Measurements from ENCODE around the gene SERPINB2. TPM values are rescaled to one million over a fixed set of nuclear protein-coding genes. Genes with fewer than 3 reads are reported as not detected.
"Not testable (repeated sequence)": the region's sequence is repeated elsewhere in the genome, so short reads cannot be mapped to it uniquely, and the experiment has no call there.

The SERPINB2 gene
- total RNA-seq, 1 experiment from 2014 or later, result not detected

GRCh38 chr18:63909870-63910269, 22.4 kb downstream of the SERPINB2 start:
- no peak for DNase-seq (ENCODE audit: low read depth, low spot score)
- in situ Hi-C loops (cut with HindIII; ENCODE audit: low pct_unique_long_range_greater_than_20kb, low sequenced_read_pairs), result no loop called here

- DNase-seq (ENCODE audit: low read depth, low spot score), result no peak
- in situ Hi-C loops (cut with HindIII; ENCODE audit: low pct_unique_long_range_greater_than_20kb, low sequenced_read_pairs), result no loop called here
Measured at GRCh38 chr18:63917817-63918216, 30.3 kb downstream of the SERPINB2 start.

- in situ Hi-C loops (cut with HindIII; ENCODE audit: low pct_unique_long_range_greater_than_20kb, low sequenced_read_pairs), result no loop called here
- no peak for DNase-seq (ENCODE audit: low read depth, low spot score)
Measured at GRCh38 chr18:63922049-63922448, 34.5 kb downstream of the SERPINB2 start.

- in situ Hi-C loops (cut with HindIII; ENCODE audit: low pct_unique_long_range_greater_than_20kb, low sequenced_read_pairs), result no loop called here
Measured at GRCh38 chr18:63924551-63924950, 37.0 kb downstream of the SERPINB2 start.

GRCh38 chr18:63928331-63928730, 40.8 kb downstream of the SERPINB2 start:
- in situ Hi-C loops (cut with HindIII; ENCODE audit: low pct_unique_long_range_greater_than_20kb, low sequenced_read_pairs), result no loop called here

More at GRCh38 chr18:63924551-63924950, 37.0 kb downstream of the SERPINB2 start:
- DNase-seq (ENCODE audit: low read depth, low spot score), result no peak

GRCh38 chr18:63929369-63929768, 41.9 kb downstream of the SERPINB2 start:
- in situ Hi-C loops (cut with HindIII; ENCODE audit: low pct_unique_long_range_greater_than_20kb, low sequenced_read_pairs); DNase-seq (ENCODE audit: low read depth, low spot score): not testable (repeated sequence)

More at GRCh38 chr18:63928331-63928730, 40.8 kb downstream of the SERPINB2 start:
- DNase-seq (ENCODE audit: low read depth, low spot score), result no peak

- DNase-seq (ENCODE audit: low read depth, low spot score), result no peak
- in situ Hi-C loops (cut with HindIII; ENCODE audit: low pct_unique_long_range_greater_than_20kb, low sequenced_read_pairs), result no loop called here
Measured at GRCh38 chr18:63930773-63931354, 43.4 kb downstream of the SERPINB2 start.

- DNase-seq (ENCODE audit: low read depth, low spot score), result peak; percentile 77
- in situ Hi-C loops (cut with HindIII; ENCODE audit: low pct_unique_long_range_greater_than_20kb, low sequenced_read_pairs), result no loop called here
Measured at GRCh38 chr18:63936156-63936931, 48.8 kb downstream of the SERPINB2 start.

- no peak for DNase-seq (ENCODE audit: low read depth, low spot score)
- in situ Hi-C loops (cut with HindIII; ENCODE audit: low pct_unique_long_range_greater_than_20kb, low sequenced_read_pairs), result no loop called here
Measured at GRCh38 chr18:63936932-63937393, 49.5 kb downstream of the SERPINB2 start.

- DNase-seq (ENCODE audit: low read depth, low spot score), result no peak
- in situ Hi-C loops (cut with HindIII; ENCODE audit: low pct_unique_long_range_greater_than_20kb, low sequenced_read_pairs), result no loop called here
Measured at GRCh38 chr18:63940008-63940407, 52.5 kb downstream of the SERPINB2 start.

GRCh38 chr18:63940543-63941050, 53.1 kb downstream of the SERPINB2 start:
- DNase-seq (ENCODE audit: low read depth, low spot score); in situ Hi-C loops (cut with HindIII; ENCODE audit: low pct_unique_long_range_greater_than_20kb, low sequenced_read_pairs): not testable (repeated sequence)

- in situ Hi-C loops (cut with HindIII; ENCODE audit: low pct_unique_long_range_greater_than_20kb, low sequenced_read_pairs), result no loop called here
- DNase-seq (ENCODE audit: low read depth, low spot score), result no peak
Measured at GRCh38 chr18:63947051-63947790, 59.7 kb downstream of the SERPINB2 start.

GRCh38 chr18:63949068-63949737, 61.7 kb downstream of the SERPINB2 start, which contains the start of gene HMSD:
TSS of gene HMSD (plus strand) at chr18:63949301. CDS start at chr18:63953456, 4,155 bp downstream.
- in situ Hi-C loops (cut with HindIII; ENCODE audit: low pct_unique_long_range_greater_than_20kb, low sequenced_read_pairs), result no loop called here
- DNase-seq (ENCODE audit: low read depth, low spot score), result no peak

GRCh38 chr18:63951302-63951705, 63.8 kb downstream of the SERPINB2 start:
- in situ Hi-C loops (cut with HindIII; ENCODE audit: low pct_unique_long_range_greater_than_20kb, low sequenced_read_pairs), result no loop called here

More at GRCh38 chr18:63951302-63951705, 63.8 kb downstream of the SERPINB2 start:
- no peak for DNase-seq (ENCODE audit: low read depth, low spot score)

All from SK-MEL-5 (cell line).